NCI-H2107 treated with DMSO at 0.1 percent for 48 hours (cell line): ENCODE measurements around the gene WDFY4.

Experiments
- DNase-seq: peaks from one replicate; lab custom pipeline; 2025; ENCODE audit not compliant: unreplicated experiment; lab: John Stamatoyannopoulos, UW

Gene WDFY4

DNA sequence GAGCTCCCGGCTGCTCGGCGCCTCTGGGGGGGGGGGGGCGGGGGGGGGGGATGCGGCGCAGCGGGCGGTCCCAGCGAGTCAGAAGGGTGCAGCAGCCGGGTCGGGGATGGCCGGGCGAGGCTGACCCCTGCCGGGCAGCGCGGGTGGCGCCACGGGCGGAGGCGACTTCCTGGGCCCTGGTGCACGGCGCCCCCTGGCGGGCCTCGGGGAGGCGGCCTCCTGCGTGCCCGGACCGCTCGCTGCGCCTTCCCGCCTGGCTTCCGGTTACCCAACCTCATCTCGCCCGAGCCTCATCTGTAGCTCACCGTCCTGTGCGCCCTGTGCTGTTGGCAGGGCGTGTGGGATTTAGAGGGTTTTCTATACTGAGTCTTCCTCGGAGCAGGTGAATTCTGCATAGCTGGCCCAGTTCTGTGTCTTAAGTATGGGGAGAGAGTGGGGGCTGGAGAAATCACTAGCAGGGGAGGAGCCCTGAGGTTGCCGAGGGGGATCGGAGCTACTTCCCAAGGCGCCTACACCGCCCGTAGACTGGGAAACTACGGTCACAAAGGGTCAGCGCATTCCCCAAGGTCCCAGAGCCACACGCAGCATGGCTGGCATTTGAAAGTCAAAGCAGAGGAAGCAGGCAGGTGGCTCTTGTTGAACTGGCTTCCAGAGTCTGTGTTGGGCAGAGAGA lies 28.3 kb upstream of the WDFY4 start:
- DNase-seq, result no peak

DNA sequence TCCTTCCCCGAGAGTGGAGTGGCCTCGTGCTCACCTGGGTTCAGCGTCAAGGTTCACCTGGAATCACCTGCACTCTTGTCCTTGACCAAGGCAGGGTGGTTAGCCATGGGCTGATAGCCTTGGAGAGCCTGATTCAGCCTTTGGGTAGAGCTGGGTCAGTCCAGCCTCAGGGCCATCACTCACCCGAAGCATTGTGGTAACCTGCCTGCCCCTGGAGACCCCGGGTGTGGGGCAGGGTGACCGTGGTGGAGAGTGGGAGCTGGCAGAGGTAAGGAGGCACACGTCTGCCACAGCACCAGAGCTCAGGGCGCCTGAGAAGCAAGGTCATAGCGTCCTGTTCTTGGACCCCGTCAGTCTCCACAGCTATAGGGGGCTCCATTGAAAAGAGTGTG lies 27.8 kb upstream of the WDFY4 start:
- no peak for DNase-seq

GRCh38 chr10:48657416-48657815 lies 27.3 kb upstream of the WDFY4 start:
- DNase-seq, result no peak

- DNase-seq, result peak; percentile 8
Measured at GRCh38 chr10:48658243-48658974, 26.3 kb upstream of the WDFY4 start.

GRCh38 chr10:48658975-48659269 lies 25.8 kb upstream of the WDFY4 start:
- DNase-seq, result no peak

DNA sequence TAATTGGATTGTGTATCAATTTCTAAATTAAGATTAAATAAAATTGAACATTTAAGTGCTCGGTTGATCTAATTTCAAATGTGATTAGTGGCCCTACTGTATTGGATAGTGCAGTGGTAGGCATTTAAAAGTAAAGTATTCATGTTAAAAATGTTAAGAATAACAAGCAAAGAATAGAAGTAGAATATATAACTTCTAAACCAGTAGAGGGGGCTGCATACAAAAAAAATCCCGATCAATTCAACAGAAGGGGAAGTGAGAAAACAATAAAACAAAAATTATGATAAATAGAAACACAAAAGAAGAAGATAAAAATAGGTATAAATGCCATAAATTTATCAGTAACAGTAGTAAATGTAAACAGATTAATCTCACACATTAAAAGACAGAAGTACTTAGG lies 24.9 kb upstream of the WDFY4 start:
- no peak for DNase-seq

GRCh38 chr10:48661441-48661840 lies 23.2 kb upstream of the WDFY4 start:
- no peak for DNase-seq

GRCh38 chr10:48667960-48668590 lies 16.6 kb upstream of the WDFY4 start:
- DNase-seq, result no peak

DNA sequence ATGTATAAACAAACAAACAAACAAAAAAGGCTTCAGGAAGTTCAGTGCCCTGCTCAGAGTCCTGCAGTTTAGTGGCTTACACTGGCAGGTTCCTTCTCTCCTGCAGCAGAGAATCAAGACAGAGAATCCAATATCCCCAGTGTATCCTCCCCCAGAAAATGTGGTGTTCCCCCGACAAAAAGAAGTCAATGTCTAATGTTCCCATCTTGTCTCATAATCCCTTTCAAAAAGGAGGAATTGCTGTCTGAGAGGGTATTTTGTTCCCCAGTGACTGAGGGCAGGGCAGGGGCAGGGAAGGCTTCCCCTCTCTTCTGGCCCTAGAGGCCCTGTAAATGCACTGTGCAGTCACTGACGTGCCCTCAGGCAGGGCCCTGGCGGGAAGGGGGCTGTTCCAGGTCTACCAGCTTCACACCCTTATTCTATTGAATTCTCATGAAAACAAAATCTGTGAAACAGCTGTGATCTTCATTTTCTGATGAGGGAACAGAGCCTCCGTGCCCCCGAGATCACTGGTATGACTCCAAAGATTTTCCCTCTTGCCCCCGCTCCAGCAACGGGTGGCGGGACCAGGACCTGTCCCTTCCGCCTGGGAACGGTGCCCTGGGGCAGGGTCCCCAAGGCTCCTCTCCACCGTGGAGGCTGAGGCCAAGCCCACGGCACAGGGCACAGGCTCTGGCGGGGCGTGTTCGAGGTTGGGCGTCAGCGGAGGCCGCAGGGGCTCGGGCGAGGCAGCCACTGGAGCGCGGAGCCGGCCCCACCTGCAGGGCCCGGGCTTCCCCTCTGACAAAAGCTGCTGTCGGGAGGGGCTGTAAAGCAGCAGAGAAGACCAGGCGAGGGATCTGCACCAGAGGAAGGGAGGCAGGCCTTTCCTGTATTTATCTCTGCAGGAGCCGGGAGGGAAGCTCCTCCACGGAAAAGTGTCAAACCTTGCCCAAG lies 13.4 kb upstream of the WDFY4 start:
- DNase-seq, result no peak

GRCh38 chr10:48671914-48672595 lies 12.6 kb upstream of the WDFY4 start:
- DNase-seq, result no peak

DNA sequence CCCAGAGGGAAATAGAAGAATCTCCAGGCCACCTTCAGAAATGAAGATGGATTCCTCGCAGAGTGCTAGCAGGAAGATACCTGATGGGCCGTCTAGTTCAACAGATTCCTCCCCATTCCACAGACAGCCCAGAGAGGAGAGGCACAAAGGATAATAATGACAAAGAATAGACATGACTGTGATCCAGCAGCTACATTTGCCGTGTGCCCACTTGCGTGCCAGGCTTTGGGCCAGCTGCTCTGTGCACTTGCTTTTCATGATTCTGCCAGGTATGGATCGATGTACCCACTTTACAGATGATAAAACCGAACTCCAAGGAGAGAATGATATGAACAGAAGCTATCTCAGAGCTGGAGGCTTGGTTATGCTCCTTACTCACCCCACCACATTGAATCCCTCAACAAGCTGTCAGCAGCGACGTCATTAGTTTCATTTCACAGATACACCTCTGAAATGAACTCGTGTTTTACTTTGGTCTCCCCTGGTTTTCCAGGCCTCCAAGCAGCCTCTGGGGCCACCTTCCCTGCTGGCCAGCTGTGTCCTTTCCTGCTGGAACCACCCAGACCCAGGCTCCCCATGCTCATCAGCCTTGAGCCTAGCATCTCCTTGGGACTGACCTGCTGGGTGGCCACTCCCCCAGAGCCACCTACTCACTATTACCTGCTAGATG lies 11.9 kb upstream of the WDFY4 start:
- no peak for DNase-seq

GRCh38 chr10:48677625-48678024 lies 7.0 kb upstream of the WDFY4 start:
- DNase-seq, result no peak

DNA sequence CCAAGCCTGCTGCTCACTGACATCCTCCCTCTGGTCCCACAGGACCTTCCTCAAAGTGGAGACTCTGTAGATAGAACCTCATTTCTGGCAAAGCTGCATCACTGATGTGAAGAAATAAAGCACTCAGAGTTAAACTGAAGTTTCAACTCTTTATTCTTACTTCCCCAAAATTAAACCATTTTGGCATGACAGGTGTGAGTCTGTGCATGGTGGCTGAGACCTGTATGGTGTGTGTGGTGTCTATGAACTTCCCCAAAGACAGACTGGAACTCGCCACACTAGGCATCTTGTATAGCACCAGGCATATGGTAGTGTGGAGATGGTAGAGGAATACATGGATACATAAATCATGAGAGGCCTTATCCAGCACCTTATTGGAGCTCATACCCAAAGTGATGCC lies 6.6 kb upstream of the WDFY4 start:
- DNase-seq, result no peak

DNA sequence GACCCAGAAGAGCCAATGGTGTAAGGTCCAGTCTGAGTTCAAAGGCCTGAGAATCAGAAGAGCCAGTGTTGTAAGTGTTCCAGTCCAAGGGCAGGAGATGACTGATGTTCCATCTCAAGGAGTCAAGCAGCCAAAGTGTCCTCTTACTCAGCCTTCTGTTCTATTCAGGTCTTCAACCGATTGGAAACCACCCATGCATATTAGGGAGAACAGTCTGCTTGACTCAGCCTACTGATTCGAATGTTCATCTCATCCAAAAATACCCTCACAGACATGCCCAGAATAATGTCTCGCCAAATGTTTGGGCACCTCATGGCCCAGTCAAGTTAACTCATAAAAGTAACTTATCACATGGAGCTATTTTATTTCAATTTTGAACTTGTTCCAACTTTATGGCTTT lies 2.9 kb upstream of the WDFY4 start:
- DNase-seq, result no peak

DNA sequence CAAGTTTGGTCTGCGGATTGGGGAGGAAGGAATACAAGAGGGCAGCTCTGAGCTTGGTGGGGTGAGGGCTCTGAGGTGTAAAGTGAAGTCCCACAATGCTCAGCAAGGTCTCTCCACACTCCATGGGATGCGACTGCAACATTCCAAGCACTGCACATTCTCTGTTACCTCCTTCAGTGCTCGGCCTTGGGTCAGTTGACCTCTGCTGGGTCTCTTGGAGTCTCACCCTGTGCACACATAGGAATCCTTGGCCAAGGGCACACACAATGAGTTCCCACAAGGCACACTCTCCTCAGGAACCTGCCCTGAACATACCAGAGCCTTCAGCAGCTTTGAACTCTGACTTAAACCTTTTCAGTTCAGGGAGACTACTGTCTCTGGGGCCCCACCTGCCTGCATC lies 2.4 kb upstream of the WDFY4 start:
- DNase-seq, result no peak

- no peak for DNase-seq
Measured at GRCh38 chr10:48683424-48683823, 1.2 kb upstream of the WDFY4 start.

DNA sequence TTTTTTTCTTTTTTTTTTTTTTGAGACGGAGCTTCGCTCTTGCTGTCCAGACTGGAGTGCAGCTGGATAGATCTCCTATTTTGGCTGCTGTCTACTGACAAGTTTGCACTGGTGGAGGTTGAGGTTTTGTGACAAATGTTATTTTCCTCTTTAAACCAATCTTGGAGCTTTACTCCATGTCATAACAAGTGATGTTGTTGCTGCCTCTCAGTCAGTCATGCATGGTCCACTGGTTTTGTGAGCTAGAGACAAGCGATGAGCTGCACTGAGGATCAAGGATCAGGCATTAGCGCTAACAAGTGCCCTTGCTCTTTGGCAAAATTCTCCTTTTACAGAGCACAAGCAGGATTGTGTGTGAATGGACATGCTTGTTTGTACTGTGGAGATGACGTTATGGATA lies 805 bp upstream of the WDFY4 start:
- DNase-seq, result no peak

DNA sequence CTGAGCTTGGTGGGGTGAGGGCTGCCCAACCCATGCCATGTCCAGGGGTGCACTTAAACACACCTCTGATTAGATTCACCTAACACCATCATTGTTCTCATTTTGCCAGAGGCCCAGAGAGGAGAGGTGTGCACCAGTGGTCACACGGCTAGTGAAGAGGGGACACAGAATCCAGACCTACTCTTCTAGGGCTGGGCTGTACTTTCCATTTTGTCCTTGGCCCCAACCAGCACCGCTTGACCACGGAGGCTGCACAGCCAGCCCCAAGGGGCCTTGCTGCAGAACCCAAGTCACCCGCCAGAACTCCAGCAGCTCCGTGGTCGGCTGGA lies 246 bp upstream of the WDFY4 start:
- DNase-seq, result no peak

DNA sequence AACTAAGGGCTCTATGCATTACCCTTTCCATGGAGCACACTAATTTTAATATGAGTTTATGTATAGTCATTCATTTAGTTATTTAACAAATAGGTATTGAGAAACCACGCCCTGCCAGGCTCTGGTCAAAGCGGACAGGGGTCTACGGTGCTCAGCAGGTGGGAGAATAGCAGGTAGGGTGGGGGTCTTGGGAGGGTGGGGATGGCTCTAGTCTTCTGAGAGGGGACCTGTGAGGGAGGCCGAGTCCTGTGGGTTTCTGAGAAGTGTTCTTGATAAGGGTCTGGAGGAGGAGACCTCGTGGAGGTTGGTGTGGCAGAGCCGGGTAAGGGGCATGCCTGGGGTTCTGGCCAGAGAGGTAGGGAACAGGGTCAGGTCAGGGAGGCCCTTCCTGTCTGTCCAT lies 1.1 kb downstream of the WDFY4 start:
- DNase-seq, result no peak

DNA sequence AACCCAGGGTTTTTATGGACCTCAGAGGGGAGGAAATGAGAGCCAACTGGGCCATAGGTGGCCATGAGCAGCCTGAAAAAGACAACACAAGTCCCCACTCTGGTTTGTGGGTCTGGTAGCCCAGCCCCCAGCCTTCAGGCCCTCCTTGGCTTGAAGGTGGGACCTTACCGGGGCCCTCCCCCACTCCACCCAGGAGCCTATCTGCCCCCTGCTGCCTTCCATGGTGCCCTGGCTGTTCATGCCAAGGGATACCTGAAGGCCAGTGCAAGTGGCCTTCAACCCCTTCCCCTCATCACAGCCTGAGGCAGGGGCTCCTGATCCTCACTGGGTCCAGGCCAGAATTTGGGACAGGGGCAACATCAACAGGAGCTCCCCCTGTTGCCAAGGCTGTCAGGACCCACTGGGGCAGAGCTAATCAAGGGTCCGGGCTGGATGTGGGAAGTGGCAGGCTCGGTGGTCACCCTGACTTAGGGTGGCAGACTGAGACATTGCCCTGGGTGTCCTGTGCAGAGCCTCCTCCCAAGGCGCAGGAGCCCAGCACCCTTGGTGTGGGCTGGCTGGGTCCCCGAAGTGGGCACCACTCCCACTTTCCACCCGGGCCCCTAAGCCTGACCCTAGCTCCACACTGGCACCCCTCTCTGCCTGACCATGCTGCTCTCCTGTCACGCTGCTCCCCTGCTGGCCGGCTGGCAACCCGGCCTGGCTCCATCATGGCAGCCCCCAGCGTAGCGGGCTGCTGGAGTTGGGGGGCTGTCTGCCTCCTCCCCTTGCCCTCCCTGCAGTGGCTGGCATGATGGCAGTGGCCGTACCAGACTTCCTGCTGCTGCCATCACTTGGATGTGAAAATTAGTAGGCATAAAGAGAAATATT lies 6.4 kb downstream of the WDFY4 start:
- no peak for DNase-seq
